ENCODE results near the gene CHCHD5.
A peak's percentile ranks its signal among the peaks of the same experiment; 100 is the strongest.

Gene CHCHD5

GRCh38 chr2:112585400-112585799, 991 bp downstream of the CHCHD5 start:
- H3K36me3 ChIP-seq (ENCODE audit: control insufficient read depth in 2 of 2, insufficient read depth in 2 of 2, low read length in 2 of 2): peaks cover 2 to 14% of the 10 kb centered on the region in 2 donors
- H3K9me3 ChIP-seq (ENCODE audit: control insufficient read depth in 2 of 2, low read length in 2 of 2): no peaks in the 10 kb centered on the region
- no peak overlapping the region for H3K27ac ChIP-seq (ENCODE audit: low read depth in 2 of 2, low read length in 2 of 2)
- H3K27me3 ChIP-seq (ENCODE audit: control insufficient read depth in 2 of 2, insufficient read depth in 2 of 2, low read length in 2 of 2): no peaks in the 10 kb centered on the region
- peak overlapping the region; percentile 79 to 99 for H3K4me3 ChIP-seq (ENCODE audit: low read length in 2 of 2)
- no peak overlapping the region for H3K9ac ChIP-seq (ENCODE audit: low read depth in 1 of 2, low read length in 2 of 2)
- H3K4me1 ChIP-seq (ENCODE audit: control insufficient read depth in 2 of 2, insufficient read depth in 2 of 2, low read length in 2 of 2): peaks cover 11 to 16% of the 10 kb centered on the region in 2 donors

- no peaks in the 10 kb centered on the region for H3K27me3 ChIP-seq (ENCODE audit: control insufficient read depth in 2 of 2, insufficient read depth in 2 of 2, low read length in 2 of 2)
- H3K4me3 ChIP-seq (ENCODE audit: low read length in 2 of 2): no peak overlapping the region
- no peaks in the 10 kb centered on the region for H3K9me3 ChIP-seq (ENCODE audit: control insufficient read depth in 2 of 2, low read length in 2 of 2)
- H3K9ac ChIP-seq (ENCODE audit: low read depth in 1 of 2, low read length in 2 of 2): no peak overlapping the region
- peaks cover 11 to 16% of the 10 kb centered on the region in 2 donors for H3K4me1 ChIP-seq (ENCODE audit: control insufficient read depth in 2 of 2, insufficient read depth in 2 of 2, low read length in 2 of 2)
- H3K27ac ChIP-seq (ENCODE audit: low read depth in 2 of 2, low read length in 2 of 2): no peak overlapping the region
- H3K36me3 ChIP-seq (ENCODE audit: control insufficient read depth in 2 of 2, insufficient read depth in 2 of 2, low read length in 2 of 2): peaks cover 2 to 14% of the 10 kb centered on the region in 2 donors
Observed at GRCh38 chr2:112585873-112586464, 1.6 kb downstream of the CHCHD5 start.

- Histone ChIP-seq H3K9me3 (ENCODE audit: control insufficient read depth in 2 of 2, low read length in 2 of 2) (no peaks in the 10 kb centered on the region), H3K4me3 (ENCODE audit: low read length in 2 of 2) (no peak overlapping the region), H3K9ac (ENCODE audit: low read depth in 1 of 2, low read length in 2 of 2) (no peak overlapping the region), H3K27ac (ENCODE audit: low read depth in 2 of 2, low read length in 2 of 2) (no peak overlapping the region), H3K36me3 (ENCODE audit: control insufficient read depth in 2 of 2, insufficient read depth in 2 of 2, low read length in 2 of 2) (peaks cover 2 to 14% of the 10 kb centered on the region in 2 donors), H3K4me1 (ENCODE audit: control insufficient read depth in 2 of 2, insufficient read depth in 2 of 2, low read length in 2 of 2) (peaks cover 11 to 15% of the 10 kb centered on the region in 2 donors), H3K27me3 (ENCODE audit: control insufficient read depth in 2 of 2, insufficient read depth in 2 of 2, low read length in 2 of 2) (no peaks in the 10 kb centered on the region)
Observed at GRCh38 chr2:112588611-112589045, 4.2 kb downstream of the CHCHD5 start.

GRCh38 chr2:112591413-112591812, 7.0 kb downstream of the CHCHD5 start:
- no peak overlapping the region for H3K27ac ChIP-seq (ENCODE audit: low read depth in 2 of 2, low read length in 2 of 2)
- H3K9ac ChIP-seq (ENCODE audit: low read depth in 1 of 2, low read length in 2 of 2): no peak overlapping the region
- no peaks in the 10 kb centered on the region for H3K27me3 ChIP-seq (ENCODE audit: control insufficient read depth in 2 of 2, insufficient read depth in 2 of 2, low read length in 2 of 2)
- H3K9me3 ChIP-seq (ENCODE audit: control insufficient read depth in 2 of 2, low read length in 2 of 2): no peaks in the 10 kb centered on the region
- H3K36me3 ChIP-seq (ENCODE audit: control insufficient read depth in 2 of 2, insufficient read depth in 2 of 2, low read length in 2 of 2): peaks cover 2 to 13% of the 10 kb centered on the region in 2 donors
- H3K4me3 ChIP-seq (ENCODE audit: low read length in 2 of 2): no peak overlapping the region
- H3K4me1 ChIP-seq (ENCODE audit: control insufficient read depth in 2 of 2, insufficient read depth in 2 of 2, low read length in 2 of 2): no peaks in the 10 kb centered on the region

- Histone ChIP-seq H3K36me3 (ENCODE audit: control insufficient read depth in 2 of 2, insufficient read depth in 2 of 2, low read length in 2 of 2) (peaks cover 0 to 3% of the 10 kb centered on the region in 2 donors), H3K9me3 (ENCODE audit: control insufficient read depth in 2 of 2, low read length in 2 of 2) (no peaks in the 10 kb centered on the region), H3K9ac (ENCODE audit: low read depth in 1 of 2, low read length in 2 of 2) (no peak overlapping the region), H3K27me3 (ENCODE audit: control insufficient read depth in 2 of 2, insufficient read depth in 2 of 2, low read length in 2 of 2) (no peaks in the 10 kb centered on the region), H3K27ac (ENCODE audit: low read depth in 2 of 2, low read length in 2 of 2) (no peak overlapping the region), H3K4me1 (ENCODE audit: control insufficient read depth in 2 of 2, insufficient read depth in 2 of 2, low read length in 2 of 2) (no peaks in the 10 kb centered on the region), H3K4me3 (ENCODE audit: low read length in 2 of 2) (no peak overlapping the region)
Observed at GRCh38 chr2:112593736-112594135, 9.3 kb downstream of the CHCHD5 start.

GRCh38 chr2:112597537-112598322, 13.3 kb downstream of the CHCHD5 start:
- no peaks in the 10 kb centered on the region for H3K27me3 ChIP-seq (ENCODE audit: control insufficient read depth in 2 of 2, insufficient read depth in 2 of 2, low read length in 2 of 2)
- no peaks in the 10 kb centered on the region for H3K9me3 ChIP-seq (ENCODE audit: control insufficient read depth in 2 of 2, low read length in 2 of 2)
- H3K27ac ChIP-seq (ENCODE audit: low read depth in 2 of 2, low read length in 2 of 2): no peak overlapping the region
- H3K9ac ChIP-seq (ENCODE audit: low read depth in 1 of 2, low read length in 2 of 2): no peak overlapping the region
- H3K4me3 ChIP-seq (ENCODE audit: low read length in 2 of 2): no peak overlapping the region
- no peaks in the 10 kb centered on the region for H3K4me1 ChIP-seq (ENCODE audit: control insufficient read depth in 2 of 2, insufficient read depth in 2 of 2, low read length in 2 of 2)
- H3K36me3 ChIP-seq (ENCODE audit: control insufficient read depth in 2 of 2, insufficient read depth in 2 of 2, low read length in 2 of 2): no peaks in the 10 kb centered on the region

GRCh38 chr2:112600634-112601033, 16.2 kb downstream of the CHCHD5 start:
- Histone ChIP-seq H3K27ac (ENCODE audit: low read depth in 2 of 2, low read length in 2 of 2) (no peak overlapping the region), H3K4me3 (ENCODE audit: low read length in 2 of 2) (no peak overlapping the region), H3K9ac (ENCODE audit: low read depth in 1 of 2, low read length in 2 of 2) (no peak overlapping the region), H3K36me3 (ENCODE audit: control insufficient read depth in 2 of 2, insufficient read depth in 2 of 2, low read length in 2 of 2) (no peaks in the 10 kb centered on the region), H3K27me3 (ENCODE audit: control insufficient read depth in 2 of 2, insufficient read depth in 2 of 2, low read length in 2 of 2) (no peaks in the 10 kb centered on the region), H3K4me1 (ENCODE audit: control insufficient read depth in 2 of 2, insufficient read depth in 2 of 2, low read length in 2 of 2) (no peaks in the 10 kb centered on the region), H3K9me3 (ENCODE audit: control insufficient read depth in 2 of 2, low read length in 2 of 2) (no peaks in the 10 kb centered on the region)

- no peak overlapping the region for H3K4me3 ChIP-seq (ENCODE audit: low read length in 2 of 2)
- H3K27me3 ChIP-seq (ENCODE audit: control insufficient read depth in 2 of 2, insufficient read depth in 2 of 2, low read length in 2 of 2): no peaks in the 10 kb centered on the region
- H3K36me3 ChIP-seq (ENCODE audit: control insufficient read depth in 2 of 2, insufficient read depth in 2 of 2, low read length in 2 of 2): no peaks in the 10 kb centered on the region
- H3K9me3 ChIP-seq (ENCODE audit: control insufficient read depth in 2 of 2, low read length in 2 of 2): no peaks in the 10 kb centered on the region
- H3K4me1 ChIP-seq (ENCODE audit: control insufficient read depth in 2 of 2, insufficient read depth in 2 of 2, low read length in 2 of 2): peaks cover 7% of the 10 kb centered on the region in 2 donors
- no peak overlapping the region for H3K9ac ChIP-seq (ENCODE audit: low read depth in 1 of 2, low read length in 2 of 2)
- no peak overlapping the region for H3K27ac ChIP-seq (ENCODE audit: low read depth in 2 of 2, low read length in 2 of 2)
Observed at GRCh38 chr2:112601754-112602153, 17.3 kb downstream of the CHCHD5 start.

- Histone ChIP-seq H3K9ac (ENCODE audit: low read depth in 1 of 2, low read length in 2 of 2) (no peak overlapping the region), H3K27me3 (ENCODE audit: control insufficient read depth in 2 of 2, insufficient read depth in 2 of 2, low read length in 2 of 2) (no peaks in the 10 kb centered on the region), H3K36me3 (ENCODE audit: control insufficient read depth in 2 of 2, insufficient read depth in 2 of 2, low read length in 2 of 2) (no peaks in the 10 kb centered on the region), H3K9me3 (ENCODE audit: control insufficient read depth in 2 of 2, low read length in 2 of 2) (no peaks in the 10 kb centered on the region), H3K4me3 (ENCODE audit: low read length in 2 of 2) (no peak overlapping the region), H3K27ac (ENCODE audit: low read depth in 2 of 2, low read length in 2 of 2) (no peak overlapping the region), H3K4me1 (ENCODE audit: control insufficient read depth in 2 of 2, insufficient read depth in 2 of 2, low read length in 2 of 2) (peaks cover 8 to 9% of the 10 kb centered on the region in 2 donors)
Observed at GRCh38 chr2:112602917-112603316, 18.5 kb downstream of the CHCHD5 start.

- Histone ChIP-seq H3K9me3 (ENCODE audit: control insufficient read depth in 2 of 2, low read length in 2 of 2) (no peaks in the 10 kb centered on the region), H3K27me3 (ENCODE audit: control insufficient read depth in 2 of 2, insufficient read depth in 2 of 2, low read length in 2 of 2) (no peaks in the 10 kb centered on the region), H3K4me3 (ENCODE audit: low read length in 2 of 2) (no peak overlapping the region), H3K9ac (ENCODE audit: low read depth in 1 of 2, low read length in 2 of 2) (no peak overlapping the region), H3K4me1 (ENCODE audit: control insufficient read depth in 2 of 2, insufficient read depth in 2 of 2, low read length in 2 of 2) (peaks cover 8 to 9% of the 10 kb centered on the region in 2 donors), H3K27ac (ENCODE audit: low read depth in 2 of 2, low read length in 2 of 2) (no peak overlapping the region), H3K36me3 (ENCODE audit: control insufficient read depth in 2 of 2, insufficient read depth in 2 of 2, low read length in 2 of 2) (no peaks in the 10 kb centered on the region)
Observed at GRCh38 chr2:112603731-112604130, 19.3 kb downstream of the CHCHD5 start.

Data from mucosa of rectum (tissue), 2 donors.